GM18498 (cell line): ENCODE results near the gene TEX261.

Experiments
- ATAC-seq: cut with Tn5 transposase; IDR thresholded peaks from one replicate; pipeline ENCODE4 v1.9.1; 2021; ENCODE audit warnings: mild to moderate bottlenecking, moderate library complexity; ENCODE audit not compliant: unreplicated experiment

Gene TEX261

DNA sequence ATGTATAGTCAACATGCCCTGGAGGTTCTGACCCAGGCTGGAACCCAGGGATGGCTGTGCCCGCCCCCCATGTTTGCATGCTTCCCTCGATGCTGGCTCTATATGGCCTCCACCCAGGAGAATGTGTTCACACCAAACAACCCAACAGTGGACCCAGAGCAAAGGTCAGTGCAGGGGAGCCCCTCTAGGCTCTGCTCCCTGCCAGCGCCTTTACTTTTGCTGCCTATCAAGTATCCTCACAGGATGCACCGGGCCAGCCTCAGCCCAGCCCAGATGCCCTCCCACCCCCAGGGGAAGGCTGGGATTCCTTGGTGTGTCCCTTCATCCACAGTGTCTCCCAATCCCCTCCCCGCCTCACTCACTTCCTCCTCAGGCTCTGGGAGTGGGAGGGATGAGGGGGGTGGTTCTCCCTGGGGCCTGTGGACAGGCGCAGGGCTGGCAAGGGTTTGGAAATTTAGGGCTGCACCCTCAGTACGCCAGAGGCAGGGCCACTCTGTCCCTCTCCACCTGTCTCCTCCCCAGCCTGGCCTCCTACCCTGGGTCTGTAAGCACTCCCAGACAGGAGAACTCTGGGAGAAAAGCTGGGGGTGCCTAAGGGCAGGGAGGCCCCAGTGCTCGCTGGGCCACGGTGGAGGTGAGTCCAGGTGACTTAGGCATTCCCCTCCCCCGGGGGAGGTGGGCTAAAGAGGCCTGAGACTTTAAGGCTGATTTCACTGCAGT lies 56.6 kb downstream of the TEX261 start:
- ATAC-seq: no peak

DNA sequence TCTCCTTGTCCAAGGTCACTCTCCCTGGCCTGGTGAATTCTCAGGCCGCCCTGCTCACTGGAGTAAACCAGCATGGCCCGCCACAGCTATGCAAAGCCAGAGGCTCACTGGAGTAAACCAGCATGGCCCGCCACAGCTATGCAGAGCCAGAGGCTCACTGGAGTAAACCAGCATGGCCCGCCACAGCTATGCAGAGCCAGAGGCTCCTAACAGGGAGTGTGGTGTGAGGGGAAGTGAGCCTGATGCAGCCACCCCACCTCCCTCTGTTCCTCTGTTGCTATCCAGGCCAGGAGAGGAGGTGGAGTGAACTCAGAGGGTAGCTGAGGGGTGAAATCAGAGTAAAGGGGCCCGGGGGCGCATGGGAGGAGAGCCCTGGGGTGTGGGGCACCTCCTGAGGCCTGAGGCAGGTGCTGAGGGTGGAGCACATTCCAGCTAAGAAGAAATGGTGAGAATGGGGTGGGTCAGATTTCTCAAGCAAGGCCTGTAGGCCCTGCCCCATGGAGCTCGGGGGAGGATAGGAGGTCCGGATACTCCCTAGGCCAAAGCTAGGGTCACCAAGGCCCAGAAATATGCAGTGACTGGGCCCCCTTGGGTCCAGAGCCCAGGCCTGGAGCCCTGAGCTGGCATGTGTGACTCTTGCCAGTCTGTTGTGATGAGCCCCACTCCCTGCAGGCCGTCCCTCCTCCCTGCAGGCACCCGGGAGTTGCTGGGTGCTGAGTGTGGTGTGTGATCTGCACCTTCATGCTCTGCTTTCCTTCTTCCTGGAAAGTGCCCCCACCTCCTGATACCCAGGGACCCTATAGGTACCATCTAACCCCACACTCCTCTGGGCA lies 57.5 kb downstream of the TEX261 start:
- no peak for ATAC-seq

DNA sequence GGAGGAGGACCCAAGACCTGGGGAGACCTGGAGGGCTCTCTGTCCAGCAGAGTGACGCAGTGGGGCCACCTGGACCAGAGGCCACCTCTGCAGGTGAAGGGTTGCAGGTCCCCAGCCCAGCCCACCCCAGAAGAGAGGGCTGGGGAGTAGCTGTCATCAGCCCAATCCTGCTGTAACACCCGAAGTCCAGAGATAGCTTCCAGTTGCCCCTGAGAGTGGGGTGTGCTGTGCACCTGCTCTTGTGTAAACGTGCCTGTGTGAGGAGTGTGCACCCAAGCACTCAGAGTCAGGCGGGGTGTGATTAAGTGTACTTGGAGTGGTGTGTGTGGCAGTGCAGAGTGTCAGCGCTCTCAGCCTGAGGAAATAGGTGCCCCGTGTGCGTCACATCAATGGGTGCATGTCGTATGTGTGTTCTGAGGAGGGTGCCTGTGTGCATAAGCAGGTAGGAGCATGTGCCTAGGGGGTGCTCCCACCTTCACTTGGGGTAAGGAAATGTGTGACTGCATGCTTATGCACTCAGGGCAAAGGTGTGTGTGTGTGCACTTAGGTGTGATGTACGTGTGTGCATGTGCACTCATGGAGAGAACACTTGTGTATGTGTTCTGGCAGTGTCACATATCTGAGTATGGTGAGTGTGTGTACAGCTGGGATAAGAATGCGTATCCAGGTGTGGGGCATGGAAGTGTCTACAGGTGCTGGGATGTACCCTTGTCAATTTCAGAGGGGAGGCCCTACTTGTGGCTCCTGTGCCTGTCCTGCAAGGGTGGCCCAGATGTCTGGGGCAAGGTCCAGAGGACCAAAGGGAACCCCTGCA lies 58.3 kb downstream of the TEX261 start:
- no peak for ATAC-seq
